H1 (cell line): ENCODE measurements around the gene CEACAM6. TPM values are rescaled to one million over a fixed set of nuclear protein-coding genes. Genes with fewer than 3 reads are reported as not detected.

ENCODE experiments used
- CTCF ChIA-PET: fragments of 300-600 bp; sonication (Branson Sonifier 250); formaldehyde crosslinking; loops from one replicate; lab custom pipeline; 2021; ENCODE audit not compliant: partially characterized antibody; lab: Charles Lee
- POLR2A ChIA-PET: fragments of 300-600 bp; sonication (Branson Sonifier 250); formaldehyde crosslinking; loops from one replicate; lab custom pipeline; 2021; ENCODE audit warnings: inconsistent platforms; ENCODE audit not compliant: partially characterized antibody; lab: Charles Lee
- DNase-seq, 2 experiments: peaks; one replicate each; pipeline versions ENCODE4 v3.0.0 to v3.0.0-alpha.2; 2010 to 2022; ENCODE audit warnings: low spot score in 2 of 2, low read depth in 1 of 2, mixed read lengths in 1 of 2
- FAIRE-seq: peaks from 2 replicates; lab custom pipeline; 2011; peaks lifted over from hg19 to GRCh38; lab: Jason Lieb, UNC
- H2AFZ ChIP-seq: 2 replicates; pipeline ENCODE4 v1.8.1; 2012; ENCODE audit warnings: low read length, inconsistent platforms
- H2AK5ac ChIP-seq: 2 replicates; pipeline ENCODE4 v1.6.1; 2013; ENCODE audit warnings: low read depth, low read length
- H2BK120ac ChIP-seq: replicated peaks from 2 replicates; pipeline ENCODE3; 2013; ENCODE audit warnings: low read depth, low read length, inconsistent platforms
- H2BK12ac ChIP-seq: 2 replicates; pipeline ENCODE4 v1.6.1; 2013; ENCODE audit warnings: low read depth, low read length
- H2BK15ac ChIP-seq: 2 replicates; pipeline ENCODE4 v1.6.1; 2013; ENCODE audit warnings: low read length
- H2BK20ac ChIP-seq: 2 replicates; pipeline ENCODE4 v1.6.1; 2013; ENCODE audit warnings: low read length
- H2BK5ac ChIP-seq: 2 replicates; pipeline ENCODE4 v1.6.1; 2013; ENCODE audit warnings: low read depth, low read length
- H3K14ac ChIP-seq: 2 replicates; pipeline ENCODE4 v1.6.1; 2013; ENCODE audit warnings: inconsistent platforms; ENCODE audit not compliant: insufficient read length
- H3K18ac ChIP-seq: 2 replicates; pipeline ENCODE4 v1.6.1; 2013; ENCODE audit warnings: low read length; ENCODE audit errors: extremely low read depth
- H3K23ac ChIP-seq: 2 replicates; pipeline ENCODE4 v1.6.1; 2013; ENCODE audit warnings: inconsistent platforms; ENCODE audit not compliant: insufficient read length
- H3K23me2 ChIP-seq: 2 replicates; pipeline ENCODE4 v1.6.1; 2013; ENCODE audit warnings: low read depth, low read length
- H3K27ac ChIP-seq: 2 replicates; pipeline ENCODE4 v1.6.1; 2011; ENCODE audit warnings: low read depth, low read length, inconsistent platforms
- H3K27me3 ChIP-seq, 4 experiments: replicated peaks in 1 of 4; 1 replicate in 1 of 4; 2 replicates in 3 of 4; pipeline versions ENCODE4 v1.6.1 to v1.8.1; 2011 to 2013; ENCODE audit warnings: low read length in 3 of 4, mild to moderate bottlenecking in 3 of 4, inconsistent platforms in 2 of 4, mixed read lengths in 2 of 4, moderate library complexity in 1 of 4; ENCODE audit not compliant: control insufficient read depth in 3 of 4, insufficient read depth in 3 of 4; ENCODE audit errors: extremely low read depth in 1 of 4
- H3K36me3 ChIP-seq, 4 experiments: 2 replicates each; pipeline versions ENCODE4 v1.6.1 to v1.8.1; 2011 to 2013; ENCODE audit warnings: mild to moderate bottlenecking in 4 of 4, low read length in 3 of 4, moderate library complexity in 2 of 4, control low read depth in 1 of 4, inconsistent platforms in 1 of 4; ENCODE audit not compliant: insufficient read depth in 4 of 4, control insufficient read depth in 2 of 4
- H3K4ac ChIP-seq: replicated peaks from 2 replicates; pipeline ENCODE3; 2013; ENCODE audit warnings: low read length, low read depth, mixed read lengths, inconsistent platforms; ENCODE audit not compliant: insufficient read length
- H3K4me1 ChIP-seq, 4 experiments: replicated peaks in 1 of 4; 1 replicate in 1 of 4; 2 replicates in 3 of 4; pipeline versions ENCODE4 v1.6.1 to v1.8.1; 2011 to 2013; ENCODE audit warnings: low read length in 3 of 4, inconsistent platforms in 2 of 4, mixed read lengths in 1 of 4; ENCODE audit not compliant: insufficient read depth in 4 of 4, control insufficient read depth in 3 of 4
- H3K4me2 ChIP-seq, 2 experiments: 2 replicates each; pipeline versions ENCODE4 v1.6.1 to v1.8.1; 2011 to 2013; ENCODE audit warnings: low read depth in 2 of 2, low read length in 2 of 2, control low read depth in 1 of 2, inconsistent platforms in 1 of 2, mild to moderate bottlenecking in 1 of 2; ENCODE audit not compliant: insufficient read depth in 1 of 2
- H3K4me3 ChIP-seq, 4 experiments: fragments of 200-600, 300-600 bp in 1 of 4; sonication (generic), shearing (Covaris generic), sonication (Bioruptor Twin) in 1 of 4; 2 replicates each; pipeline versions ENCODE4 v1.5.1 to v1.8.1; 2011 to 2016; ENCODE audit warnings: low read length in 4 of 4, low read depth in 3 of 4, control low read depth in 2 of 4, inconsistent platforms in 2 of 4, mild to moderate bottlenecking in 2 of 4, mixed read lengths in 1 of 4, moderate library complexity in 1 of 4; ENCODE audit not compliant: insufficient read depth in 2 of 4; ENCODE audit errors: extremely low read depth in 1 of 4
- H3K56ac ChIP-seq: replicated peaks from 2 replicates; pipeline ENCODE3; 2013; ENCODE audit warnings: low read depth, mild to moderate bottlenecking, mixed read lengths, low read length, inconsistent platforms; ENCODE audit not compliant: insufficient read length
- H3K79me1 ChIP-seq: 2 replicates; pipeline ENCODE4 v1.6.1; 2013; ENCODE audit warnings: low read depth, low read length, control low read depth
- H3K79me2 ChIP-seq, 2 experiments: 2 replicates each; pipeline versions ENCODE4 v1.6.1 to v1.8.1; 2012 to 2013; ENCODE audit warnings: low read length in 2 of 2, mild to moderate bottlenecking in 2 of 2, inconsistent platforms in 1 of 2; ENCODE audit not compliant: insufficient read depth in 2 of 2, control insufficient read depth in 1 of 2
- H3K9ac ChIP-seq, 4 experiments: replicated peaks in 1 of 4; 1 replicate in 1 of 4; 2 replicates in 3 of 4; pipeline versions ENCODE4 v1.6.1 to v1.8.1; 2011 to 2013; ENCODE audit warnings: low read depth in 3 of 4, low read length in 3 of 4, control low read depth in 2 of 4, mild to moderate bottlenecking in 2 of 4, moderate library complexity in 2 of 4, inconsistent platforms in 1 of 4; ENCODE audit errors: extremely low read depth in 1 of 4
- H3K9me3 ChIP-seq, 2 experiments: 2 replicates each; pipeline versions ENCODE4 v1.6.1 to v1.8.1; 2012 to 2013; ENCODE audit warnings: mild to moderate bottlenecking in 2 of 2, moderate library complexity in 2 of 2, control low read depth in 1 of 2, inconsistent platforms in 1 of 2, low read depth in 1 of 2, low read length in 1 of 2, mixed read lengths in 1 of 2; ENCODE audit not compliant: insufficient read depth in 2 of 2
- H4K20me1 ChIP-seq, 2 experiments: replicated peaks in 1 of 2; 2 replicates each; pipeline versions ENCODE3 to v1.8.1; 2011 to 2013; ENCODE audit warnings: inconsistent platforms in 2 of 2, low read length in 2 of 2, mild to moderate bottlenecking in 1 of 2; ENCODE audit not compliant: insufficient read depth in 2 of 2, control insufficient read depth in 1 of 2
- H4K5ac ChIP-seq: 2 replicates; pipeline ENCODE4 v1.6.1; 2013; ENCODE audit warnings: low read length, low read depth, mixed read lengths, inconsistent platforms; ENCODE audit not compliant: insufficient read length
- H4K8ac ChIP-seq: 2 replicates; pipeline ENCODE4 v1.8.0; 2013; ENCODE audit warnings: mild to moderate bottlenecking, moderate library complexity, low read length, inconsistent platforms; ENCODE audit not compliant: insufficient read depth; ENCODE audit errors: extremely low read depth
- H4K91ac ChIP-seq: replicated peaks from 2 replicates; pipeline ENCODE3; 2013; ENCODE audit warnings: low read length, mixed read lengths, inconsistent platforms; ENCODE audit not compliant: insufficient read length
- EZH2 ChIP-seq: fragments of 200-600 bp; sonication (generic); IDR thresholded peaks from 2 replicates; pipeline ENCODE4 v1.7.1; 2012; ENCODE audit warnings: low read depth, mild to moderate bottlenecking, moderate library complexity, low read length, inconsistent platforms; ENCODE audit not compliant: severe bottlenecking
- GABPA ChIP-seq: IDR thresholded peaks from 2 replicates; pipeline ENCODE4 v1.6.1; 2011; ENCODE audit warnings: mild to moderate bottlenecking, low read length, moderate library complexity, borderline replicate concordance; ENCODE audit not compliant: insufficient read depth
- NRF1 ChIP-seq: IDR thresholded peaks from 2 replicates; pipeline ENCODE4 v1.6.1; 2011; ENCODE audit warnings: mild to moderate bottlenecking, low read depth, low read length, improper control_type of control experiment
- SP1 ChIP-seq: IDR thresholded peaks from 2 replicates; pipeline ENCODE4 v1.6.1; 2011; ENCODE audit warnings: low read depth, low read length
- SP2 ChIP-seq: IDR thresholded peaks from 2 replicates; pipeline ENCODE4 v1.6.1; 2012; ENCODE audit warnings: mild to moderate bottlenecking, low read length, inconsistent platforms
- SP4 ChIP-seq: IDR thresholded peaks from 2 replicates; pipeline ENCODE4 v1.6.1; 2012; ENCODE audit warnings: low read length, inconsistent platforms
- WGBS, 2 experiments: shearing (Covaris generic) in 1 of 2; methylation state at CpG; one replicate each; pipeline versions ENCODE4 v1.1.6 to v1.1.7; 2013 to 2015; ENCODE audit warnings: low lambda C conversion rate in 2 of 2, mixed read lengths in 2 of 2, inconsistent platforms in 1 of 2, low coverage in 1 of 2, missing lambda C conversion rate in 1 of 2; ENCODE audit not compliant: insufficient replicate concordance in 2 of 2, insufficient coverage in 1 of 2, insufficient read length in 1 of 2; ENCODE audit errors: extremely low coverage in 1 of 2, missing lambda C conversion rate in 1 of 2; 5-methylcytosine and 5-hydroxymethylcytosine counted together
- polyA plus RNA-seq, 7 experiments: library from polyadenylated mRNA; depleted of rRNA in 3 of 7; stranded (reverse) in 5 of 7; unstranded in 2 of 7; fragments of >200 nt in 5 of 7; fragments of 200-250 nt in 2 of 7; gene quantifications; 1 replicate in 5 of 7; 2 replicates in 1 of 7; 4 replicates in 1 of 7; pipeline versions ENCODE4 v1.2.1 to v1.2.3, GENCODE V29; 2011 to 2013; ENCODE audit warnings: missing spikeins in 2 of 7, mixed read lengths in 2 of 7
- total RNA-seq: library from RNA; stranded (reverse); fragmentation: NEBNext Ultra II Directional; extraction: Animal tissue kit (Norgen Biotek cat#: 25700); gene quantifications from 2 replicates; pipeline ENCODE4 v1.2.1, GENCODE V29; 2021

CEACAM6 gene
- total and polyA plus RNA-seq, 2 of the 8 experiments (the other 6 are each of a cell fraction or from before 2014, with no cell fraction given): not detected

DNA sequence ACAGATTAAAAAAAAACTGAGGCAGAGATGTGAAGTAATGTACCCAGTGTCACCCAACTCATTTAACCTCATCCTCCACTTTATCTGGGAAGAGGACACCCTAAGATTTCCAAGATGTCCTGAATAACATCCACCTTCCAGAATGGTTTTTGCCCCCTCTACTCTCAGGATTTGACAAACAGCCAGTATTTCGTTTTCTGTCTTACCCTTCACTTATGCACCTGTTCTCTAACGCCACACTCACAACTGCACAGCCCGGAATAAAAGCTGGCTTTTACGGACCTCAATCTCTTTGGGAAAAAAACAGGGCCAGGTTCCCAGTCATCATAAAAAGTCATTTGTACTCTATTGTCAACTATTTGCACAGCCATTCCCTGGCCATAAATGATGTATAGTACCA lies 21.2 kb upstream of the CEACAM6 start:
- Histone ChIP-seq H3K4me3 (no peak overlapping the region), H3K27me3 (no peaks in the 10 kb centered on the region), H4K8ac (no peak overlapping the region), H3K4me1 (no peaks in the 10 kb centered on the region), H3K79me2 (no peaks in the 10 kb centered on the region), H3K23ac (no peak overlapping the region), H4K5ac (no peak overlapping the region), H2AK5ac (no peak overlapping the region), H3K36me3 (no peaks in the 10 kb centered on the region; a peak in 1 of 8 replicates), H3K18ac (no peak overlapping the region), H3K79me1 (no peaks in the 10 kb centered on the region), H2BK20ac (no peak overlapping the region), H3K23me2 (no peaks in the 10 kb centered on the region), H2BK12ac (no peak overlapping the region), H4K20me1 (no peaks in the 10 kb centered on the region), H3K56ac (no peak overlapping the region), H3K14ac (no peak overlapping the region), H3K9me3 (peaks cover 43 to 69% of the 10 kb centered on the region in 2 experiments), H3K4ac (no peak overlapping the region), H2AFZ (no peak overlapping the region), H3K4me2 (no peak overlapping the region), H2BK5ac (no peak overlapping the region), H3K9ac (no peak overlapping the region), H2BK120ac (no peak overlapping the region), H3K27ac (no peak overlapping the region)
- DNase-seq (no peak), FAIRE-seq (no peak)
- POLR2A ChIA-PET: no interaction called here
- CTCF ChIA-PET: interaction anchor here (0.7 kb wide), 1 partner anchor 43 kb away, joined by 3 read pairs; no protein-coding TSS in a partner anchor
- no peak for TF ChIP-seq NRF1
- TF ChIP-seq SP2: no peak
- no peak for TF ChIP-seq SP1
- TF ChIP-seq GABPA: no peak
- TF ChIP-seq SP4: no peak
- no peak for TF ChIP-seq EZH2
- TF ChIP-seq, all 59 proteins: peak for 0
- 65% methylated on average over 4 of the region's 4 CpGs; no CpG with 5 or more reads in 1 of the 2 experiments for WGBS, 2 experiments
- Histone ChIP-seq H2BK15ac (no peak overlapping the region), H4K91ac (no peak overlapping the region)
